Adrenal gland (tissue), 12 donors: ENCODE results near the gene CEACAM4. TPM values are rescaled to one million over a fixed set of nuclear protein-coding genes. Genes with fewer than 3 reads are reported as not detected.
"Not testable (repeated sequence)": the region's sequence is repeated elsewhere in the genome, so short reads cannot be mapped to it uniquely, and the experiment has no call there.

Experiments used
- DNase-seq, 7 donors: peaks; one replicate each; pipeline ENCODE4 v3.0.0-alpha.2; 2019 to 2020
- H3K27ac ChIP-seq, 5 donors: fragments of 200-600 bp; sonication (generic) in 4 of 5; 1 replicate in 3 of 5; 2 replicates in 2 of 5; pipeline versions ENCODE4 v1.5.1 to v1.8.0; 2016 to 2020; ENCODE audit warnings: mild to moderate bottlenecking in 1 of 5
- H3K27me3 ChIP-seq: fragments of 200-600 bp; 2 replicates; pipeline ENCODE4 v1.8.0; 2021
- H3K36me3 ChIP-seq, 2 donors: fragments of 200-600 bp; replicated peaks in 1 of 2; 1 replicate in 1 of 2; 2 replicates in 1 of 2; pipeline versions ENCODE4 v1.5.1 to v1.8.0; 2018 to 2022
- H3K4me1 ChIP-seq, 2 donors: fragments of 200-600 bp; replicated peaks in 1 of 2; 1 replicate in 1 of 2; 2 replicates in 1 of 2; pipeline versions ENCODE4 v1.5.1 to v1.8.0; 2018 to 2021
- H3K4me3 ChIP-seq, 4 donors: fragments of 200-600 bp; sonication (generic) in 3 of 4; one replicate each; pipeline ENCODE4 v1.5.1; 2016 to 2018
- H3K9me3 ChIP-seq, 3 donors: fragments of 200-600 bp; sonication (generic) in 1 of 3; replicated peaks in 1 of 3; 1 replicate in 2 of 3; 2 replicates in 1 of 3; pipeline versions ENCODE4 v1.5.1 to v1.8.0; 2016 to 2021
- CTCF ChIP-seq, 6 experiments: fragments of 450-650 bp in 4 of 6; fragments of 200-600 bp in 2 of 6; sonication (generic) in 1 of 6; IDR thresholded peaks; 1 replicate in 5 of 6; 2 replicates in 1 of 6; pipeline versions ENCODE4 v1.5.1 to v1.8.0; 2016 to 2021; ENCODE audit warnings: antibody characterized with exemption in 6 of 6, mild to moderate bottlenecking in 2 of 6, moderate library complexity in 1 of 6
- POLR2A ChIP-seq, 2 donors: fragments of 450-650 bp; IDR thresholded peaks; one replicate each; pipeline ENCODE4 v1.6.1; 2017; ENCODE audit warnings: antibody characterized with exemption in 2 of 2, mild to moderate bottlenecking in 2 of 2, moderate library complexity in 1 of 2
- WGBS, 4 donors: extraction: QIAGEN DNeasy Blood & Tissue Kit in 2 of 4; methylation state at CpG; one replicate each; pipeline versions ENCODE4 v1.1.5 to v1.1.7; 2013 to 2017; 5-methylcytosine and 5-hydroxymethylcytosine counted together
- intact Hi-C, 2 donors: fragments of 100-400 bp; cut with DNase I; formaldehyde crosslinking; loops; one replicate each; pipeline versions ENCODE4 v1.14.1 to v1.15.0; 2022 to 2023
- polyA plus RNA-seq, 3 donors: library from polyadenylated mRNA; stranded (reverse); fragments of 200-250 nt in 2 of 3; fragments of 350-450 nt in 1 of 3; fragmentation: Illumina TruSeq in 1 of 3; extraction: RNeasy Lipid Tissue Mini Kit (QIAGEN cat#74804) in 1 of 3; gene quantifications; one replicate each; pipeline ENCODE4 v1.2.3, GENCODE V29; 2013 to 2014
- total RNA-seq, 9 donors: library from RNA; depleted of rRNA in 4 of 9; stranded (reverse); fragments of >200 nt in 4 of 9; fragments of 120-200 nt in 1 of 9; fragmentation: NEBNext Ultra II Directional in 1 of 9; extraction: Animal tissue kit (Norgen Biotek cat#: 25700) in 1 of 9; gene quantifications; one replicate each; pipeline versions ENCODE4 v1.1.0 to v1.2.4, GENCODE V29; 2013 to 2023
- donor health status: healthy with polysubstance abuse.
- donor health status: Bipolar disorder and iron deficiency.
- donor health status: DM: yes; HTN: yes; CAD: no.
- donor health status: DM: no; HTN: no; CAD: no.
- donor health status: DM: no; HTN: no; CAD: no.
- donor health status: DM: yes; HTN: yes; CAD: no.

The CEACAM4 gene
- total and polyA plus RNA-seq, 12 donors: 0.19 to 1.6 (median 0.84) TPM; not detected in 3

GRCh38 chr19:41586064-41586463 is 40.8 kb downstream of the CEACAM4 start:
- TF ChIP-seq POLR2A (IDR thresholded peaks at IDR 0.05): no peak
- TF ChIP-seq CTCF (IDR thresholded peaks at IDR 0.05): no peak

GRCh38 chr19:41584931-41585330 is 41.9 kb downstream of the CEACAM4 start:
- no peaks in the 10 kb centered on the region for H3K36me3 ChIP-seq
- no peak for DNase-seq
- no peaks in the 10 kb centered on the region for H3K27me3 ChIP-seq
- intact Hi-C loops: no loop called here
- WGBS, 4 donors: 55 to 86% (median 71%) methylated on average over 1 of the region's 1 CpG
- no peak overlapping the region for H3K4me3 ChIP-seq
- H3K27ac ChIP-seq: no peak overlapping the region
- no peaks in the 10 kb centered on the region for H3K9me3 ChIP-seq
- H3K4me1 ChIP-seq: no peaks in the 10 kb centered on the region
- TF ChIP-seq POLR2A (IDR thresholded peaks at IDR 0.05) (no peak), CTCF (IDR thresholded peaks at IDR 0.05) (no peak)

More at GRCh38 chr19:41586064-41586463, 40.8 kb downstream of the CEACAM4 start:
- no peak overlapping the region for H3K4me3 ChIP-seq
- no peaks in the 10 kb centered on the region for H3K9me3 ChIP-seq
- H3K27me3 ChIP-seq: no peaks in the 10 kb centered on the region
- H3K4me1 ChIP-seq: no peaks in the 10 kb centered on the region
- H3K27ac ChIP-seq: no peak overlapping the region
- no peak for DNase-seq
- H3K36me3 ChIP-seq: no peaks in the 10 kb centered on the region
- intact Hi-C loops: no loop called here

GRCh38 chr19:41584260-41584810 is 42.5 kb downstream of the CEACAM4 start:
- WGBS, 4 donors: 54 to 76% (median 59%) methylated on average over 6 of the region's 6 CpGs
- Histone ChIP-seq H3K9me3 (no peaks in the 10 kb centered on the region), H3K27me3 (no peaks in the 10 kb centered on the region), H3K36me3 (no peaks in the 10 kb centered on the region), H3K4me3 (no peak overlapping the region), H3K27ac (no peak overlapping the region), H3K4me1 (no peaks in the 10 kb centered on the region)
- intact Hi-C loops: no loop called here
- DNase-seq: no peak
- no peak for TF ChIP-seq POLR2A (IDR thresholded peaks at IDR 0.05)
- no peak for TF ChIP-seq CTCF (IDR thresholded peaks at IDR 0.05)

GRCh38 chr19:41582577-41583182 is 44.2 kb downstream of the CEACAM4 start:
- H3K4me3 ChIP-seq: not testable (repeated sequence)

GRCh38 chr19:41581068-41581467 is 45.8 kb downstream of the CEACAM4 start:
- H3K4me1 ChIP-seq, H3K36me3 ChIP-seq, H3K27me3 ChIP-seq, H3K27ac ChIP-seq, DNase-seq, H3K9me3 ChIP-seq, H3K4me3 ChIP-seq, intact Hi-C loops: not testable (repeated sequence)
- WGBS, 4 donors: 59 to 66% (median 61%) methylated on average over 4 of the region's 4 CpGs

More at GRCh38 chr19:41582577-41583182, 44.2 kb downstream of the CEACAM4 start:
- H3K4me1 ChIP-seq, intact Hi-C loops, H3K27ac ChIP-seq, H3K27me3 ChIP-seq, DNase-seq, H3K9me3 ChIP-seq, H3K36me3 ChIP-seq: not testable (repeated sequence)
- WGBS, 4 donors: 77 to 93% (median 88%) methylated on average over 1 of the region's 1 CpG; no CpG with 5 or more reads in 1 of the 4 donors
